Nephron progenitor cell (in vitro differentiated cells): ENCODE measurements around the gene KCNIP3.

Experiments used
- DNase-seq: peaks from one replicate; pipeline ENCODE4 v3.0.0; 2021
- H3K27ac Mint-ChIP-seq: 2 replicates; pipeline ENCODE4 v1.8.0; 2021; ENCODE audit warnings: mild to moderate bottlenecking, moderate library complexity, mixed read lengths
- H3K27me3 Mint-ChIP-seq: 2 replicates; pipeline ENCODE4 v1.8.0; 2021; ENCODE audit warnings: mild to moderate bottlenecking, low read depth, mixed read lengths; ENCODE audit not compliant: poor library complexity
- H3K36me3 Mint-ChIP-seq: 2 replicates; pipeline ENCODE4 v1.8.0; 2021; ENCODE audit warnings: low read depth, mixed read lengths
- H3K4me1 Mint-ChIP-seq: 2 replicates; pipeline ENCODE4 v1.8.0; 2021; ENCODE audit warnings: mixed read lengths
- H3K4me3 Mint-ChIP-seq: 2 replicates; pipeline ENCODE4 v1.8.0; 2021; ENCODE audit warnings: mild to moderate bottlenecking, moderate library complexity, mixed read lengths
- H3K9me3 Mint-ChIP-seq: 2 replicates; pipeline ENCODE4 v1.8.0; 2021; ENCODE audit warnings: mild to moderate bottlenecking, moderate library complexity, mixed read lengths
- CTCF ChIP-seq: fragments of 200-600 bp; sonication (generic); IDR thresholded peaks from 2 replicates; pipeline ENCODE4 v1.5.0; 2021; ENCODE audit warnings: antibody characterized with exemption

Gene KCNIP3

GRCh38 chr2:95307878-95308277 is 10.7 kb downstream of the KCNIP3 start:
- Mint-ChIP-seq H3K27ac (no peak overlapping the region), H3K4me3 (no peak overlapping the region), H3K4me1 (peaks cover 33% of the 10 kb centered on the region), H3K27me3 (peaks cover 3% of the 10 kb centered on the region), H3K36me3 (no peaks in the 10 kb centered on the region), H3K9me3 (no peaks in the 10 kb centered on the region)
- TF ChIP-seq CTCF: no peak
- no peak for DNase-seq

GRCh38 chr2:95308426-95308990 is 11.4 kb downstream of the KCNIP3 start:
- Mint-ChIP-seq H3K27me3 (peaks cover 3% of the 10 kb centered on the region), H3K36me3 (no peaks in the 10 kb centered on the region), H3K4me3 (no peak overlapping the region), H3K4me1 (peaks cover 33% of the 10 kb centered on the region), H3K9me3 (no peaks in the 10 kb centered on the region), H3K27ac (no peak overlapping the region)
- DNase-seq: no peak
- TF ChIP-seq CTCF: no peak

- no peak overlapping the region for H3K27ac Mint-ChIP-seq
- TF ChIP-seq CTCF: no peak
- no peak overlapping the region for H3K4me3 Mint-ChIP-seq
- peaks cover 41% of the 10 kb centered on the region for H3K4me1 Mint-ChIP-seq
- peaks cover 3% of the 10 kb centered on the region for H3K27me3 Mint-ChIP-seq
- H3K36me3 Mint-ChIP-seq: no peaks in the 10 kb centered on the region
- DNase-seq: no peak
- peaks cover 3% of the 10 kb centered on the region for H3K9me3 Mint-ChIP-seq
Measured at GRCh38 chr2:95309599-95309998, 12.5 kb downstream of the KCNIP3 start.

- peak; percentile 44 for DNase-seq
- H3K9me3 Mint-ChIP-seq: peaks cover 3% of the 10 kb centered on the region
- peaks cover 3% of the 10 kb centered on the region for H3K27me3 Mint-ChIP-seq
- peaks cover 47% of the 10 kb centered on the region for H3K4me1 Mint-ChIP-seq
- H3K27ac Mint-ChIP-seq: no peak overlapping the region
- no peak overlapping the region for H3K4me3 Mint-ChIP-seq
- H3K36me3 Mint-ChIP-seq: no peaks in the 10 kb centered on the region
- TF ChIP-seq CTCF: no peak
Measured at GRCh38 chr2:95310216-95310615, 13.1 kb downstream of the KCNIP3 start.

GRCh38 chr2:95310651-95311050 is 13.5 kb downstream of the KCNIP3 start:
- H3K4me1 Mint-ChIP-seq: peaks cover 47% of the 10 kb centered on the region
- H3K36me3 Mint-ChIP-seq: no peaks in the 10 kb centered on the region
- TF ChIP-seq CTCF: no peak
- no peak for DNase-seq
- H3K9me3 Mint-ChIP-seq: peaks cover 3% of the 10 kb centered on the region
- H3K4me3 Mint-ChIP-seq: no peak overlapping the region
- H3K27ac Mint-ChIP-seq: no peak overlapping the region
- peaks cover 3% of the 10 kb centered on the region for H3K27me3 Mint-ChIP-seq

GRCh38 chr2:95311815-95312542 is 14.8 kb downstream of the KCNIP3 start:
- Mint-ChIP-seq H3K27ac (no peak overlapping the region), H3K4me1 (peaks cover 50% of the 10 kb centered on the region), H3K4me3 (no peak overlapping the region), H3K9me3 (peaks cover 3% of the 10 kb centered on the region), H3K27me3 (peaks cover 6% of the 10 kb centered on the region), H3K36me3 (no peaks in the 10 kb centered on the region)
- DNase-seq: no peak
- no peak for TF ChIP-seq CTCF
